ENCODE measurements around the gene TBX5.
"Not testable (repeated sequence)": the region's sequence is repeated elsewhere in the genome, so short reads cannot be mapped to it uniquely, and the experiment has no call there.

TBX5 gene

GRCh38 chr12:114355389-114356088 is 50.4 kb downstream of the TBX5 start:
- no peak for DNase-seq (ENCODE audit: low read depth)
- no peak for TF ChIP-seq CTCF (IDR thresholded peaks at IDR 0.05; ENCODE audit: low read length, missing control alignments)
- no peak overlapping the region for H3K4me3 ChIP-seq (replicated peaks; ENCODE audit: low read depth, low read length)

GRCh38 chr12:114349239-114349638 is 56.7 kb downstream of the TBX5 start:
- not testable (repeated sequence) for DNase-seq (ENCODE audit: low read depth); H3K4me3 ChIP-seq (replicated peaks; ENCODE audit: low read depth, low read length)

- no peak for TF ChIP-seq CTCF (IDR thresholded peaks at IDR 0.05; ENCODE audit: low read length, missing control alignments)
- DNase-seq (ENCODE audit: low read depth) = no peak
- H3K4me3 ChIP-seq (replicated peaks; ENCODE audit: low read depth, low read length) = no peak overlapping the region
Observed at GRCh38 chr12:114347861-114348260, 58.1 kb downstream of the TBX5 start.

- H3K4me3 ChIP-seq (replicated peaks; ENCODE audit: low read depth, low read length) = no peak overlapping the region
Observed at GRCh38 chr12:114344831-114345230, 61.1 kb downstream of the TBX5 start.

GRCh38 chr12:114344303-114344663 is 61.7 kb downstream of the TBX5 start:
- no peak for TF ChIP-seq CTCF (IDR thresholded peaks at IDR 0.05; ENCODE audit: low read length, missing control alignments)
- H3K4me3 ChIP-seq (replicated peaks; ENCODE audit: low read depth, low read length) = no peak overlapping the region
- DNase-seq (ENCODE audit: low read depth) = no peak

More at GRCh38 chr12:114344831-114345230, 61.1 kb downstream of the TBX5 start:
- no peak for DNase-seq (ENCODE audit: low read depth)
- TF ChIP-seq CTCF (IDR thresholded peaks at IDR 0.05; ENCODE audit: low read length, missing control alignments) = no peak

GRCh38 chr12:114343585-114344302 is 62.2 kb downstream of the TBX5 start:
- no peak overlapping the region for H3K4me3 ChIP-seq (replicated peaks; ENCODE audit: low read depth, low read length)
- no peak for TF ChIP-seq CTCF (IDR thresholded peaks at IDR 0.05; ENCODE audit: low read length, missing control alignments)
- no peak for DNase-seq (ENCODE audit: low read depth)

GRCh38 chr12:114342656-114343055 is 63.3 kb downstream of the TBX5 start:
- TF ChIP-seq CTCF (IDR thresholded peaks at IDR 0.05; ENCODE audit: low read length, missing control alignments) = no peak
- H3K4me3 ChIP-seq (replicated peaks; ENCODE audit: low read depth, low read length) = no peak overlapping the region
- DNase-seq (ENCODE audit: low read depth) = no peak
